Neural progenitor cell (in vitro differentiated cells): Measurements from ENCODE around the gene PRKCH. TPM values are rescaled to one million over a fixed set of nuclear protein-coding genes. Genes with fewer than 3 reads are reported as not detected.
A peak's percentile ranks its signal among the peaks of the same experiment; 100 is the strongest.

Experiments
- DNase-seq: peaks from one replicate; pipeline ENCODE4 v3.0.0-alpha.2; 2016; ENCODE audit warnings: low spot score
- H2AFZ ChIP-seq: fragments of 200-600 bp; sonication (generic); replicated peaks from 2 replicates; pipeline ENCODE4 v1.6.1; 2016; ENCODE audit warnings: antibody characterized with exemption
- H3F3A ChIP-seq: fragments of 200-600 bp; sonication (generic); 2 replicates; pipeline ENCODE4 v1.6.1; 2016; ENCODE audit warnings: antibody characterized with exemption, low read depth
- H3K27ac ChIP-seq: fragments of 200-600 bp; sonication (generic); 2 replicates; pipeline ENCODE4 v1.5.1; 2016; ENCODE audit warnings: mild to moderate bottlenecking
- H3K27me3 ChIP-seq: fragments of 200-600 bp; sonication (generic); 2 replicates; pipeline ENCODE4 v1.6.1; 2016; ENCODE audit warnings: mild to moderate bottlenecking, moderate library complexity
- H3K36me3 ChIP-seq: fragments of 200-600 bp; sonication (generic); 2 replicates; pipeline ENCODE4 v1.5.1; 2016
- H3K4me1 ChIP-seq: fragments of 200-600 bp; sonication (generic); 2 replicates; pipeline ENCODE4 v1.6.1; 2016; ENCODE audit warnings: mixed run types
- H3K4me2 ChIP-seq: fragments of 200-600 bp; sonication (generic); 2 replicates; pipeline ENCODE4 v1.6.1; 2016
- H3K4me3 ChIP-seq: fragments of 200-600 bp; sonication (generic); 2 replicates; pipeline ENCODE4 v1.5.1; 2016
- H3K79me2 ChIP-seq: fragments of 200-600 bp; sonication (generic); 2 replicates; pipeline ENCODE4 v1.6.1; 2016; ENCODE audit warnings: low read depth
- H3K9ac ChIP-seq: fragments of 200-600 bp; sonication (generic); 2 replicates; pipeline ENCODE4 v1.6.1; 2016
- H3K9me3 ChIP-seq: fragments of 200-600 bp; sonication (generic); 2 replicates; pipeline ENCODE4 v1.5.1; 2016; ENCODE audit warnings: low read depth
- H4K20me1 ChIP-seq: fragments of 200-600 bp; sonication (generic); 2 replicates; pipeline ENCODE4 v1.6.1; 2016; ENCODE audit warnings: low read depth
- H3K27ac Mint-ChIP-seq: 3 replicates; pipeline ENCODE4 v1.8.0; 2021; ENCODE audit warnings: mixed read lengths
- H3K27me3 Mint-ChIP-seq: 2 replicates; pipeline ENCODE4 v1.8.0; 2022; ENCODE audit warnings: low read depth, mild to moderate bottlenecking, inconsistent platforms, moderate library complexity, mixed read lengths; ENCODE audit not compliant: insufficient read depth
- H3K36me3 Mint-ChIP-seq: 3 replicates; pipeline ENCODE4 v1.8.0; 2021; ENCODE audit warnings: mixed read lengths
- H3K4me1 Mint-ChIP-seq: 3 replicates; pipeline ENCODE4 v1.8.0; 2021; ENCODE audit warnings: mixed read lengths
- H3K4me3 Mint-ChIP-seq: 3 replicates; pipeline ENCODE4 v1.8.0; 2021; ENCODE audit warnings: mild to moderate bottlenecking, moderate library complexity, mixed read lengths
- H3K9me3 Mint-ChIP-seq: 3 replicates; pipeline ENCODE4 v1.8.0; 2020; ENCODE audit warnings: mixed read lengths
- CTCF ChIP-seq: fragments of 200-600 bp; sonication (generic); IDR thresholded peaks from 2 replicates; pipeline ENCODE4 v1.5.1; 2017; ENCODE audit warnings: antibody characterized with exemption, mild to moderate bottlenecking
- EZH2 ChIP-seq: fragments of 200-600 bp; sonication (generic); IDR thresholded peaks from 2 replicates; pipeline ENCODE4 v1.6.1; 2017; ENCODE audit warnings: antibody characterized with exemption, mild to moderate bottlenecking, moderate library complexity
- EZH2phosphoT487 ChIP-seq: fragments of 200-600 bp; sonication (generic); IDR thresholded peaks from 2 replicates; pipeline ENCODE4 v1.6.1; 2017; ENCODE audit warnings: antibody characterized with exemption
- total RNA-seq: library from RNA; depleted of rRNA; stranded (reverse); fragments of >200 nt; gene quantifications from 2 replicates; pipeline ENCODE4 v1.2.3, GENCODE V29; 2015; ENCODE audit warnings: low replicate concordance

Gene PRKCH
- total RNA-seq, 1 donor from 2014 or later = 1.3 TPM

DNA sequence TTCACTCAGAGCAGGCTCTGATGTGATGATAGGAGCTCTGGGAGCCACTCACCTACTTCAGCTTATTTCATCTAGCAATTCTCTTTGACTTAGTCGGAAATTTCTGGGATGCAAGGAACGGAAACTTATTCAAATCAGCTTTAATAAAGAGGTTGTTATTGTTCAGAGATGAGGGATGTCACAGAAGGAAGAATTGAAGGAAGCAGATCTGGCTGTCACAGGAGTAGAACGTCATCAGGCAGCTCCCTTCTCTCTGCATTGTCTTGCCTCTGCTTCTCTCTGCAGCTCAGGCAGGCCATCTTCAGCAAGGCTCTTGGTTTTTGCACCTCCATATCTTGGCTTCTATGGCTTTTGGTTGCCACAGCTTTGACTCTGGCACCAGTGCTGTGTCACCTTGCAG is 32.7 kb upstream of the PRKCH start:
- Histone ChIP-seq H3K27ac (no peak overlapping the region), H3K36me3 (no peaks in the 10 kb centered on the region), H3K79me2 (no peaks in the 10 kb centered on the region), H2AFZ (no peak overlapping the region), H4K20me1 (no peaks in the 10 kb centered on the region), H3F3A (no peaks in the 10 kb centered on the region), H3K4me3 (no peak overlapping the region), H3K4me2 (no peak overlapping the region), H3K27me3 (peaks cover 8% of the 10 kb centered on the region), H3K9ac (no peak overlapping the region), H3K4me1 (no peaks in the 10 kb centered on the region), H3K9me3 (no peaks in the 10 kb centered on the region)
- H3K36me3 Mint-ChIP-seq = no peaks in the 10 kb centered on the region
- peaks cover 3% of the 10 kb centered on the region for H3K4me1 Mint-ChIP-seq
- TF ChIP-seq CTCF (no peak), EZH2 (no peak), EZH2phosphoT487 (no peak)
- H3K27ac Mint-ChIP-seq = no peak overlapping the region
- H3K4me3 Mint-ChIP-seq = no peak overlapping the region
- no peaks in the 10 kb centered on the region for H3K9me3 Mint-ChIP-seq
- H3K27me3 Mint-ChIP-seq = peaks cover 9% of the 10 kb centered on the region
- DNase-seq = no peak

DNA sequence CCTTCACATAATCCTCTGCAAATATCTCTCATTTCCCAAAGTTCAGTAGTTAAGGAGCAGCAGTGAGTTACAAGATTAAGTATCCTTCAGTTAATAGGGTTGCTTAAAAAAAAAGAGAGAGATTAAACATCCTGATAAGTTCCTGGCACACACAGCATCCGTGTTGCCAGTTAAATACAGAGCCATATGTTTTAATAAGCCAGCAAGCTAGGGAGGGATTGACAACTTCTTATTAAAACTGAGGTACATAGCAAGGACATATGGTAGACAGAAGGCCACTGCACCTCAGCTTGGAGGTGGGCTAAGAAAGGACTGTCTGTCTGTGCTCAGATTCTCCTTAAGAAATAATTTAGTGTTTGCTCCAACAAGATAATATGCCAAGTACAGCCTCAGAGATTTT is 30.7 kb upstream of the PRKCH start:
- no peaks in the 10 kb centered on the region for H3K79me2 ChIP-seq
- no peaks in the 10 kb centered on the region for H4K20me1 ChIP-seq
- H3K4me2 ChIP-seq = no peak overlapping the region
- no peak overlapping the region for H3K4me3 Mint-ChIP-seq
- peaks cover 3% of the 10 kb centered on the region for H3K27me3 Mint-ChIP-seq
- no peak for DNase-seq
- H3K4me3 ChIP-seq = no peak overlapping the region
- H3K36me3 Mint-ChIP-seq = no peaks in the 10 kb centered on the region
- H2AFZ ChIP-seq = no peak overlapping the region
- no peak overlapping the region for H3K27ac Mint-ChIP-seq
- no peaks in the 10 kb centered on the region for H3K9me3 Mint-ChIP-seq
- H3F3A ChIP-seq = no peaks in the 10 kb centered on the region
- peaks cover 4% of the 10 kb centered on the region for H3K4me1 Mint-ChIP-seq
- H3K36me3 ChIP-seq = no peaks in the 10 kb centered on the region
- H3K9ac ChIP-seq = no peak overlapping the region
- H3K27me3 ChIP-seq = no peaks in the 10 kb centered on the region
- H3K27ac ChIP-seq = no peak overlapping the region
- H3K4me1 ChIP-seq = no peaks in the 10 kb centered on the region
- no peak for TF ChIP-seq CTCF
- no peak for TF ChIP-seq EZH2phosphoT487
- no peak for TF ChIP-seq EZH2
- no peaks in the 10 kb centered on the region for H3K9me3 ChIP-seq

- TF ChIP-seq EZH2phosphoT487 (no peak), CTCF (no peak), EZH2 (no peak)
- Mint-ChIP-seq H3K4me1 (peaks cover 9% of the 10 kb centered on the region), H3K36me3 (no peaks in the 10 kb centered on the region), H3K4me3 (no peak overlapping the region), H3K27ac (no peak overlapping the region), H3K9me3 (no peaks in the 10 kb centered on the region), H3K27me3 (no peaks in the 10 kb centered on the region)
- Histone ChIP-seq H3K27me3 (no peaks in the 10 kb centered on the region), H3K27ac (no peak overlapping the region), H3K4me1 (peaks cover 5% of the 10 kb centered on the region), H3K9me3 (no peaks in the 10 kb centered on the region), H3K4me2 (no peak overlapping the region), H3K9ac (no peak overlapping the region), H3K36me3 (no peaks in the 10 kb centered on the region), H3K4me3 (no peak overlapping the region), H3K79me2 (no peaks in the 10 kb centered on the region), H2AFZ (no peak overlapping the region), H4K20me1 (no peaks in the 10 kb centered on the region), H3F3A (no peaks in the 10 kb centered on the region)
- DNase-seq = peak; percentile 27
Measured at GRCh38 chr14:61296151-61296550, 25.2 kb upstream of the PRKCH start.
